Mesenchymal stem cell (in vitro differentiated cells and primary cell): Measurements from ENCODE around the gene KIF18A.
A peak's percentile ranks its signal among the peaks of the same experiment; 100 is the strongest.

Experiments
- DNase-seq: peaks from one replicate; pipeline ENCODE4 v3.0.0-alpha.2; 2013
- H2AFZ ChIP-seq: one replicate; pipeline ENCODE4 v1.6.1; 2013; ENCODE audit warnings: low read depth, mild to moderate bottlenecking, control low read depth, inconsistent platforms, low read length, moderate library complexity
- H2AK5ac ChIP-seq: 2 replicates; pipeline ENCODE4 v1.6.1; 2013; ENCODE audit warnings: low read length, moderate library complexity, mild to moderate bottlenecking, inconsistent platforms; ENCODE audit not compliant: severe bottlenecking
- H2BK120ac ChIP-seq: one replicate; pipeline ENCODE4 v1.6.1; 2013; ENCODE audit warnings: low read depth, mild to moderate bottlenecking, inconsistent platforms, low read length, moderate library complexity
- H2BK12ac ChIP-seq, 2 experiments: one replicate each; pipeline ENCODE4 v1.6.1; 2013; ENCODE audit warnings: inconsistent platforms in 2 of 2, low read length in 2 of 2, mild to moderate bottlenecking in 2 of 2, moderate library complexity in 2 of 2, control low read depth in 1 of 2
- H2BK15ac ChIP-seq: one replicate; pipeline ENCODE4 v1.6.1; 2013; ENCODE audit warnings: mild to moderate bottlenecking, low read depth, inconsistent platforms; ENCODE audit not compliant: poor library complexity, severe bottlenecking
- H2BK5ac ChIP-seq: 2 replicates; pipeline ENCODE4 v1.6.1; 2013; ENCODE audit warnings: low read depth, mild to moderate bottlenecking, low read length, control low read depth, inconsistent platforms; ENCODE audit not compliant: poor library complexity, severe bottlenecking
- H3K14ac ChIP-seq, 2 experiments: one replicate each; pipeline ENCODE4 v1.6.1; 2013; ENCODE audit warnings: inconsistent platforms in 2 of 2, low read length in 2 of 2, control low read depth in 1 of 2, mild to moderate bottlenecking in 1 of 2, moderate library complexity in 1 of 2
- H3K18ac ChIP-seq, 2 experiments: one replicate each; pipeline ENCODE4 v1.6.1; 2013; ENCODE audit warnings: inconsistent platforms in 2 of 2, low read length in 2 of 2, control low read depth in 1 of 2, low read depth in 1 of 2, mild to moderate bottlenecking in 1 of 2
- H3K23ac ChIP-seq, 2 experiments: one replicate each; pipeline ENCODE4 v1.6.1; 2013; ENCODE audit warnings: inconsistent platforms in 2 of 2, low read length in 2 of 2, mild to moderate bottlenecking in 2 of 2, moderate library complexity in 2 of 2, control low read depth in 1 of 2
- H3K27ac ChIP-seq: 2 replicates; pipeline ENCODE4 v1.5.1; 2013; ENCODE audit warnings: mild to moderate bottlenecking, moderate library complexity, low read length, control low read depth, inconsistent platforms; ENCODE audit not compliant: poor library complexity, severe bottlenecking
- H3K27me3 ChIP-seq, 2 experiments: 2 replicates each; pipeline versions ENCODE4 v1.6.1 to v1.7.0; 2013; ENCODE audit warnings: low read length in 2 of 2, mild to moderate bottlenecking in 2 of 2, moderate library complexity in 2 of 2, control low read depth in 1 of 2, inconsistent platforms in 1 of 2; ENCODE audit not compliant: control insufficient read depth in 1 of 2, insufficient read depth in 1 of 2
- H3K36me3 ChIP-seq, 2 experiments: 2 replicates each; pipeline versions ENCODE4 v1.6.1 to v1.7.0; 2013; ENCODE audit warnings: low read length in 2 of 2, control low read depth in 1 of 2, inconsistent platforms in 1 of 2, low read depth in 1 of 2, mild to moderate bottlenecking in 1 of 2; ENCODE audit not compliant: insufficient read depth in 2 of 2, control insufficient read depth in 1 of 2
- H3K4ac ChIP-seq, 2 experiments: one replicate each; pipeline ENCODE4 v1.6.1; 2013; ENCODE audit warnings: inconsistent platforms in 2 of 2, low read length in 2 of 2, mild to moderate bottlenecking in 2 of 2, moderate library complexity in 2 of 2, control low read depth in 1 of 2, low read depth in 1 of 2
- H3K4me1 ChIP-seq: 2 replicates; pipeline ENCODE4 v1.6.1; 2013; ENCODE audit warnings: low read depth, low read length, control low read depth; ENCODE audit not compliant: control insufficient read depth, insufficient read depth
- H3K4me2 ChIP-seq: 2 replicates; pipeline ENCODE4 v1.6.1; 2013; ENCODE audit warnings: low read length, mild to moderate bottlenecking, inconsistent platforms; ENCODE audit not compliant: poor library complexity, severe bottlenecking
- H3K4me3 ChIP-seq, 2 experiments: 2 replicates each; pipeline versions ENCODE4 v1.5.1 to v1.7.0; 2013; ENCODE audit warnings: low read length in 2 of 2, mild to moderate bottlenecking in 2 of 2, control low read depth in 1 of 2, low read depth in 1 of 2; ENCODE audit not compliant: insufficient read depth in 1 of 2
- H3K79me1 ChIP-seq: replicated peaks from 2 replicates; pipeline ENCODE4 v1.6.1; 2013; ENCODE audit warnings: mild to moderate bottlenecking, control low read depth, low read length, inconsistent platforms; ENCODE audit not compliant: poor library complexity, severe bottlenecking
- H3K9ac ChIP-seq: 2 replicates; pipeline ENCODE4 v1.7.0; 2013; ENCODE audit warnings: mild to moderate bottlenecking, low read length, moderate library complexity
- H3K9me3 ChIP-seq: 2 replicates; pipeline ENCODE4 v1.7.0; 2013; ENCODE audit warnings: mild to moderate bottlenecking, low read length; ENCODE audit not compliant: control insufficient read depth
- H4K8ac ChIP-seq: one replicate; pipeline ENCODE4 v1.6.1; 2013; ENCODE audit warnings: inconsistent platforms, mild to moderate bottlenecking, low read length, moderate library complexity
- H4K91ac ChIP-seq: one replicate; pipeline ENCODE4 v1.6.1; 2013; ENCODE audit warnings: mild to moderate bottlenecking, low read length, inconsistent platforms
- WGBS: methylation state at CpG from one replicate; pipeline ENCODE4 v1.1.7; 2013; ENCODE audit warnings: mixed read lengths; 5-methylcytosine and 5-hydroxymethylcytosine counted together

KIF18A gene

DNA sequence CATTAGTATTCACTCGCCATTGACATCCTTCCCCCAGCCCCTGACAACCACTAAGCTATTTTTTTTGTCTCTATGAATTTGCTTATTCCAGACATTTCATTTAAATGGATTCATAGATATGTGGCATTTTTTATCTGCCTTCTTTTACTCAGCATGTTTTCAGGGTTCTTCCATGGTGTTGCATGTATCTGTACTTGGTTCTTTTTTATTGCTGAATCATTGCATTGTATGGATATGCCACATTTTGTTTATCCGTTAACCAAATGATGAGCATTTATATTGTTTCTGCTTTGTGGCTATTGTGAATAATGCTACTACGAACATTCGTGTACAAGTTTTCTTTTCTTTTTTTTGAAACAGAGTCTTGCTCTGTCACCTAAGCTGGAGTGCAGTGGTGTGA is 6.2 kb upstream of the KIF18A start:
- H3K4me3 ChIP-seq = no peak overlapping the region
- no peak overlapping the region for H3K9ac ChIP-seq
- no peak overlapping the region for H2BK5ac ChIP-seq
- WGBS = 100% methylated on average over 3 of the region's 4 CpGs
- no peak overlapping the region for H2AK5ac ChIP-seq
- H3K18ac ChIP-seq = no peak overlapping the region
- no peak overlapping the region for H3K4ac ChIP-seq
- H3K9me3 ChIP-seq = no peaks in the 10 kb centered on the region
- no peak for DNase-seq
- H3K27me3 ChIP-seq = no peaks in the 10 kb centered on the region
- H4K8ac ChIP-seq = no peak overlapping the region
- no peak overlapping the region for H3K27ac ChIP-seq
- no peak overlapping the region for H3K23ac ChIP-seq
- H4K91ac ChIP-seq = no peak overlapping the region
- no peak overlapping the region for H2BK15ac ChIP-seq
- no peak overlapping the region for H2BK12ac ChIP-seq
- peaks cover 6% of the 10 kb centered on the region for H3K79me1 ChIP-seq
- no peak overlapping the region for H3K4me2 ChIP-seq
- H3K14ac ChIP-seq = no peak overlapping the region
- H3K4me1 ChIP-seq = no peaks in the 10 kb centered on the region
- H2AFZ ChIP-seq = no peak overlapping the region
- H3K36me3 ChIP-seq = peaks cover 0 to 32% of the 10 kb centered on the region in 2 experiments
- no peak overlapping the region for H2BK120ac ChIP-seq

DNA sequence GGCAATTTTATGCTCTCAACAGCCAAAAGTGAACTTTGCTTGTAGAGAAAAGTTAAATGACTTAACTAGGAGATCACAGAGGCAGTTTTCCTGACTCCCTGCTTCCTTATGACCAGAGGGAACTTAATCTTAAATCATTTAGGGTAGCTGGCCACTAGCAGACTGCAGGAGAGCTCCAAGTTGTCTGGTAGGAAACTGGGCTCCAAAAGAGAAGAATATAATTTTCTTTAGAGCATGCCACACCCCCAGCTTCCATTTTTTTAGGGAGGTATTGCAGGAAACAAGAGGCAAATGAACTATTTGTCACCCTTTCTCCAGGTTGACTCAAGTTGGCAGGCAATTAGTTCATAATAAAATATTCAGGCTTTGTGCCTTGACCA is 2.9 kb upstream of the KIF18A start:
- no peak overlapping the region for H2BK15ac ChIP-seq
- H3K36me3 ChIP-seq = peaks cover 0 to 25% of the 10 kb centered on the region in 2 experiments
- peak overlapping the region in 1 of 2 experiments; percentile 17 for H3K4ac ChIP-seq
- DNase-seq = peak; percentile 46
- no peak overlapping the region for H2BK12ac ChIP-seq
- H3K9me3 ChIP-seq = no peaks in the 10 kb centered on the region
- H3K4me1 ChIP-seq = peaks cover 3% of the 10 kb centered on the region
- no peak overlapping the region for H3K23ac ChIP-seq
- H3K14ac ChIP-seq = no peak overlapping the region
- no peak overlapping the region for H2BK120ac ChIP-seq
- H2BK5ac ChIP-seq = peak overlapping the region; percentile 59
- H2AFZ ChIP-seq = no peak overlapping the region
- no peak overlapping the region for H2AK5ac ChIP-seq
- peak overlapping the region in 1 of 2 experiments; percentile 89 for H3K4me3 ChIP-seq
- H3K27ac ChIP-seq = peak overlapping the region; percentile 88
- peaks cover 5% of the 10 kb centered on the region for H3K79me1 ChIP-seq
- H3K9ac ChIP-seq = peak overlapping the region; percentile 99
- H3K4me2 ChIP-seq = peak overlapping the region; percentile 58
- H3K18ac ChIP-seq = no peak overlapping the region
- no peak overlapping the region for H4K91ac ChIP-seq
- no peaks in the 10 kb centered on the region for H3K27me3 ChIP-seq
- no peak overlapping the region for H4K8ac ChIP-seq

DNA sequence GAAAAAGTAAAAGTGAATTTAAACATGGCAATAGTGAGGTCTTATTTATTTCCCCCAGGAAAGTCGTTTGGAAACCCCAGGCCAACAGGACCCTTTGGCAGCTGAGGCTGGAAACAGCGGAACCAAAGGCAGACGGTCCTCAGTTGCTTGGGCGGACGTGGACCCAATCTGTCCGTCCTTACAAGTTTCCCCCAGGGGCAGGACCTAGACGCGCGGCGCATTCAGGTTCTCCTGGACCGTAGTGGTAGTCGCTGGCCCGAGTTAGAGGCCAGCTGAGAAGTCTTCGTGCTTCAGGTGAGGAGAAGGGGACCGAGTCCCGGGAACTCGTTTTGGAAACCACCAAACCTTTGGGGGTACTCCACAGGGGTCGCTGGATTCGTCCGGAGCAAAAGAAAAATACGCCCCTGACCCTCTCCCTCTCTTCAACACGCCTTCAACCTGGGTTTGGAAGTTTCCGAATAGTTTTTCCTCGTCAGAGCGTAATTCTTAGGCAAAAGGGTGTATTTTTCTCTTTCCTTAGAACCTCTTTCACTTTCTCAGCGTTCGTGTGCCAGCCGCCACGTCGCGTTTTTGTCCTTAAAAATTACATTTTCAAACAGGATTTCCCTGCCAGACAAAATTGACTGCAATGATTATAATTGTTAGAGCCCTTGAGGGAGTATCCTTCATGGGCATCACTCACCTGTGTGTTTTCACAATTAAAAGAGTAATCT is 2.3 kb upstream of the KIF18A start:
- H3K23ac ChIP-seq = no peak overlapping the region
- peak overlapping the region; percentile 58 for H3K4me2 ChIP-seq
- peak; percentile 83 for DNase-seq
- H2AK5ac ChIP-seq = no peak overlapping the region
- no peak overlapping the region for H2BK12ac ChIP-seq
- peaks cover 0 to 20% of the 10 kb centered on the region in 2 experiments for H3K36me3 ChIP-seq
- peak overlapping the region; percentile 88 for H3K27ac ChIP-seq
- peak overlapping the region; percentile 99 for H3K9ac ChIP-seq
- H4K8ac ChIP-seq = peak overlapping the region; percentile 78
- H4K91ac ChIP-seq = no peak overlapping the region
- H2BK15ac ChIP-seq = no peak overlapping the region
- under 1% methylated on average over 27 of the region's 31 CpGs for WGBS
- peak overlapping the region; percentile 59 for H2BK5ac ChIP-seq
- H3K4me3 ChIP-seq = peak overlapping the region; percentile 66 to 89
- peaks cover 1% of the 10 kb centered on the region for H3K79me1 ChIP-seq
- H3K14ac ChIP-seq = no peak overlapping the region
- no peaks in the 10 kb centered on the region for H3K27me3 ChIP-seq
- no peaks in the 10 kb centered on the region for H3K9me3 ChIP-seq
- peaks cover 3% of the 10 kb centered on the region for H3K4me1 ChIP-seq
- H2AFZ ChIP-seq = peak overlapping the region; percentile 37
- peak overlapping the region; percentile 40 to 68 for H3K4ac ChIP-seq
- peak overlapping the region; percentile 64 to 68 for H3K18ac ChIP-seq
- H2BK120ac ChIP-seq = peak overlapping the region; percentile 96

DNA sequence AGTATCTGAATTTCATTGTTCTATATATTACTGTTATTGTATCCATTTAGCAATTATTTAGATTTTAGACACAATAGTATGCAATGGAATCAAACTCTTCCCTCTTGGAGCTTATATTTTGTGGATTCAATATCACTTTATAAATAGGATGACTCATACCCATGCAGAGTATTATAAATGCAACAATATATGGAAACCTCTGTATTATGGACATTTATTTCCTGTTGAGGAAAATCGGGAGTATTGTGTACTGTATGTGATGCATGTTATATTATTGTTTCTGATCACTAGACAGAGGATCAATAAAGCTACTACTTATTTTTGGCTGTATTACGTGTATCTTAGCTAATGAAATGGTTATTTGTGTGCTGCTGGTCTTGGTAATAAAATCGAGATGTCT is 1.0 kb upstream of the KIF18A start:
- no peak overlapping the region for H4K91ac ChIP-seq
- H3K4ac ChIP-seq = no peak overlapping the region
- H2BK12ac ChIP-seq = no peak overlapping the region
- H3K79me1 ChIP-seq = peaks cover 3% of the 10 kb centered on the region
- WGBS = 57% methylated on average over 1 of the region's 3 CpGs
- H3K23ac ChIP-seq = no peak overlapping the region
- peak overlapping the region; percentile 99 for H3K9ac ChIP-seq
- no peaks in the 10 kb centered on the region for H3K27me3 ChIP-seq
- no peak overlapping the region for H2BK15ac ChIP-seq
- no peak overlapping the region for H3K4me2 ChIP-seq
- H2BK5ac ChIP-seq = no peak overlapping the region
- no peak overlapping the region for H3K27ac ChIP-seq
- no peak overlapping the region for H2BK120ac ChIP-seq
- H2AK5ac ChIP-seq = no peak overlapping the region
- H3K4me1 ChIP-seq = peaks cover 3% of the 10 kb centered on the region
- H3K18ac ChIP-seq = no peak overlapping the region
- peak overlapping the region in 1 of 2 experiments; percentile 89 for H3K4me3 ChIP-seq
- peak; percentile 18 for DNase-seq
- H3K14ac ChIP-seq = no peak overlapping the region
- H3K9me3 ChIP-seq = no peaks in the 10 kb centered on the region
- no peak overlapping the region for H4K8ac ChIP-seq
- H2AFZ ChIP-seq = no peak overlapping the region
- peaks cover 0 to 10% of the 10 kb centered on the region in 2 experiments for H3K36me3 ChIP-seq
